Ovary (tissue), 3 donors: ENCODE results near the gene MYO5C.

Experiments
- EP300 ChIP-seq: sonication (generic); formaldehyde crosslinking; IDR thresholded peaks from one replicate; pipeline ENCODE4 v1.6.1; 2017; ENCODE audit warnings: antibody characterized with exemption
- TF ChIP-seq, protein P1 (sequence below), 3 donors: fragments of 450-650 bp in 2 of 3; fragments of 200-600 bp in 1 of 3; IDR thresholded peaks; one replicate each; pipeline versions ENCODE4 v1.5.1 to v1.8.0; 2016 to 2022; ENCODE audit warnings: antibody characterized with exemption in 3 of 3, mild to moderate bottlenecking in 1 of 3
- donor health status: DM: no; HTN: no; CAD: no.

DNA sequence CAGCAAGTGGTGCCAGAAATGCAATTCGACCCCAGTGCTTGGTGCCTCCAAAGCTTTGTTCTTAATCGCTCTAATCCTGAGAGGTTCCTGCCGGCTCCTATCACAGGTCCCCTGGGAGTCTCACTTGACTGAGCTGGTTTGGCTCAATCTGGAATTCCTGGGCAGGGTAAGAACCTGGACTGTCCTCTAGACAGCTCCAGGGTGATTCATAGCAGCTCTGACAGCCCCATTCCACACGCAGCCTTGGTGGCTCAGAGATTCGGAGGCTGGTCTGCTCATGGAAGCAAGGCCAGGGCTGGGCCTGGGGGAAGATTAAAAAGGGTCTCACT, 37.9 kb downstream of the MYO5C start:
- TF ChIP-seq, protein P1, sequence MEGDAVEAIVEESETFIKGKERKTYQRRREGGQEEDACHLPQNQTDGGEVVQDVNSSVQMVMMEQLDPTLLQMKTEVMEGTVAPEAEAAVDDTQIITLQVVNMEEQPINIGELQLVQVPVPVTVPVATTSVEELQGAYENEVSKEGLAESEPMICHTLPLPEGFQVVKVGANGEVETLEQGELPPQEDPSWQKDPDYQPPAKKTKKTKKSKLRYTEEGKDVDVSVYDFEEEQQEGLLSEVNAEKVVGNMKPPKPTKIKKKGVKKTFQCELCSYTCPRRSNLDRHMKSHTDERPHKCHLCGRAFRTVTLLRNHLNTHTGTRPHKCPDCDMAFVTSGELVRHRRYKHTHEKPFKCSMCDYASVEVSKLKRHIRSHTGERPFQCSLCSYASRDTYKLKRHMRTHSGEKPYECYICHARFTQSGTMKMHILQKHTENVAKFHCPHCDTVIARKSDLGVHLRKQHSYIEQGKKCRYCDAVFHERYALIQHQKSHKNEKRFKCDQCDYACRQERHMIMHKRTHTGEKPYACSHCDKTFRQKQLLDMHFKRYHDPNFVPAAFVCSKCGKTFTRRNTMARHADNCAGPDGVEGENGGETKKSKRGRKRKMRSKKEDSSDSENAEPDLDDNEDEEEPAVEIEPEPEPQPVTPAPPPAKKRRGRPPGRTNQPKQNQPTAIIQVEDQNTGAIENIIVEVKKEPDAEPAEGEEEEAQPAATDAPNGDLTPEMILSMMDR (IDR thresholded peaks at IDR 0.05): no peak
- no peak for TF ChIP-seq EP300
